NCI-H1092 (cell line): ENCODE measurements around the gene IFI35.
"Not testable (repeated sequence)": the region's sequence is repeated elsewhere in the genome, so short reads cannot be mapped to it uniquely, and the experiment has no call there.

ENCODE experiments used
- DNase-seq: peaks from one replicate; lab custom pipeline; 2025; lab: John Stamatoyannopoulos, UW

IFI35 gene

GRCh38 chr17:43006639-43007551 lies at the start of gene IFI35:
TSS of gene IFI35 (plus strand) at chr17:43006784. CDS start at chr17:43006948, 164 bp downstream.
- no peak for DNase-seq

- DNase-seq: peak; percentile 90
These were observed 42.2 kb upstream of the IFI35 start, which contains the start of gene AARSD1 for GRCh38 chr17:42964161-42964932. TSS of gene AARSD1 (minus strand) at chr17:42964454. CDS start at chr17:42964440, 14 bp downstream.

GRCh38 chr17:42967925-42968324 lies 38.7 kb upstream of the IFI35 start:
- no peak for DNase-seq

GRCh38 chr17:42969001-42969581 lies 37.5 kb upstream of the IFI35 start:
- no peak for DNase-seq

DNA sequence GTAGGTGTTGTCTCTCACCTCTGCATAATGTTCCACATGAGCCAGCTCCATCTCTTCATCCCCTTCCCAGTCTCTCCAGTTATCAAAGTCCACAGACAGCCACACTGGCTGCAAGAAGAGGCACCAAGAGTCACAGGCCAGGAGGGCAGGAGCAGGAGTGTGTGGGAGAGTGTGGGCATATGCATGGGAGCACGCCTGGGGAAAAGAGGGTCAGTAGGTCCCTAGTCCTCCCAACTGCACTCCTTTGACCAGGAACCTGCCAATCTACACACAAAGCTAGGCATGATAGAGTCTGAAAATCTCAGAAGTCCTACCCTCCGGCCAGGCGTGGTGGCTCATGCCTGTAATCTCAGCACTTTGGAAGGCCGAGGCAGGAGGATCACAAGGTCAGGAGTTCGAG lies 35.0 kb upstream of the IFI35 start:
- no peak for DNase-seq

DNA sequence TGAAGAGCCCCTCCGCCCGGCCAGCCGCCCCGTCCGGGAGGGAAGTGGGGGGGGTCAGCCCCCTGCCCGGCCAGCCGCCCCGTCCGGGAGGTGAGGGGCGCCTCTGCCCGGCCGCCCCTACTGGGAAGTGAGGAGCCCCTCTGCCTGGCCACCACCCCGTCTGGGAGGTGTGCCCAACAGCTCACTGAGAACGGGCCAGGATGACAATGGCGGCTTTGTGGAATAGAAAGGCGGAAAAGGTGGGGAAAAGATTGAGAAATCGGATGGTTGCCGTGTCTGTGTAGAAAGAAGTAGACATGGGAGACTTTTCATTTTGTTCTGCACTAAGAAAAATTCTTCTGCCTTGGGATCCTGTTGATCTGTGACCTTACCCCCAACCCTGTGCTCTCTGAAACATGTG lies 33.3 kb upstream of the IFI35 start:
- not testable (repeated sequence) for DNase-seq

- no peak for DNase-seq
These were observed 31.3 kb upstream of the IFI35 start for GRCh38 chr17:42975265-42975664.

GRCh38 chr17:42975701-42976100 lies 30.9 kb upstream of the IFI35 start:
- DNase-seq: not testable (repeated sequence)

- peak; percentile 72 for DNase-seq
These were observed 26.9 kb upstream of the IFI35 start, which contains the start of gene PTGES3L for GRCh38 chr17:42979511-42980273. TSS of gene PTGES3L (minus strand) at chr17:42980080. CDS start at chr17:42980053, 27 bp downstream.

DNA sequence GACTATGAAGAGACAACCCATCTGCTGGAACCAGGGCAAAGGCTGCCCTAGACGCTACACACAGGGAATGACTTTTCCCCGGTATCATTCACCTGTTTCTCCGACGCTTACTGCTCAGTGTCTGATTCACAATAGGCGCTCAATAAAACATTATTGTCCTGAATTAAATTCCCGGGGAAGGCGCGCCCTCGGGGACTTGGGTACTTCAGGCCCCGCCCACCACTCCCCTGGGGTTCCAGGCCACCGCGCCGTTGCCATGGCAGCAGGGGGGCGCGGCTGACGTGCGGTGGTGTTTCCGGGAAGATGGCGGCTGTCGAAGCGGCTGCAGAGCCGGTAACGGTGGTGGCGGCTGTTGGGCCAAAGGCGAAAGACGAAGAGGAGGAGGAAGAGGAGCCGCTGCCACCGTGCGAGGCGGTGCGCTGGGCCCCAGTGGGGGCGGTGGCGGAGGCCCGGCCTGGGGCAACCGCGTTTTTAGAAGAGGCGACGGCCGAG lies 26.3 kb upstream of the IFI35 start, which contains the start of gene RUNDC1:
Gene RUNDC1, plus strand, starts transcription at position 292 of the 492 bp plus-strand sequence. Its CDS starts 12 bp downstream, at position 304.
- peak; percentile 89 for DNase-seq

DNA sequence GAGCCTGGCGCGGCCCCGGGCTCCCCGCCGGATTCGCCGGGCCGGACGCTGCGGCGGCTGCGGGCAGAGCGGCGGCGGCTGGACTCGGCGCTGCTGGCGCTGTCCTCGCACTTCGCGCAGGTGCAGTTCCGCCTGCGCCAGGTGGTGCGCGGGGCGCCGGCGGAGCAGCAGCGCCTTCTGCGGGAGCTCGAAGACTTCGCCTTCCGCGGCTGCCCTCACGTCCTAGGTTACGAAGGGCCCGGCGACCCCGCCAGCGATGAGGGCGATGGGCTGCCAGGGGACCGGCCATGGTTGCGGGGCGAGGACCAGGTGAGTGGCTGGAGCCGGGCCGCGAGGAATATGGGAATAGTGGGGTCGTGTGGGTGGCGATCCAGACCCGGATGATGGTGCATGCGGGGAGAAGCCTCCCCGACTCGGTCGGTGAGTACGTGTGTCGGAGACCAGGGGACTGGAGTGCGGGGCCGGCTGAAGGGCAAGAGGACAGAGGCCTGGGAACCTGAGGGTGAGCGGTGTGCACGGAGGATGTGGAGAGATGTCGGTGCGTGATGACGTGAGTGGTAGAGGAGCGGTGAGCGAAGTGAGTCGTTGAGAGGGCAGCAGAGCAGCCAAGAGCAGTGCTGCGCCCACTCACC lies 25.7 kb upstream of the IFI35 start:
- DNase-seq: peak; percentile 35

GRCh38 chr17:42982266-42982665 lies 24.3 kb upstream of the IFI35 start:
- no peak for DNase-seq

- DNase-seq: no peak
These were observed 21.4 kb upstream of the IFI35 start for GRCh38 chr17:42985225-42985624.

GRCh38 chr17:42989141-42989540 lies 17.4 kb upstream of the IFI35 start:
- no peak for DNase-seq

DNA sequence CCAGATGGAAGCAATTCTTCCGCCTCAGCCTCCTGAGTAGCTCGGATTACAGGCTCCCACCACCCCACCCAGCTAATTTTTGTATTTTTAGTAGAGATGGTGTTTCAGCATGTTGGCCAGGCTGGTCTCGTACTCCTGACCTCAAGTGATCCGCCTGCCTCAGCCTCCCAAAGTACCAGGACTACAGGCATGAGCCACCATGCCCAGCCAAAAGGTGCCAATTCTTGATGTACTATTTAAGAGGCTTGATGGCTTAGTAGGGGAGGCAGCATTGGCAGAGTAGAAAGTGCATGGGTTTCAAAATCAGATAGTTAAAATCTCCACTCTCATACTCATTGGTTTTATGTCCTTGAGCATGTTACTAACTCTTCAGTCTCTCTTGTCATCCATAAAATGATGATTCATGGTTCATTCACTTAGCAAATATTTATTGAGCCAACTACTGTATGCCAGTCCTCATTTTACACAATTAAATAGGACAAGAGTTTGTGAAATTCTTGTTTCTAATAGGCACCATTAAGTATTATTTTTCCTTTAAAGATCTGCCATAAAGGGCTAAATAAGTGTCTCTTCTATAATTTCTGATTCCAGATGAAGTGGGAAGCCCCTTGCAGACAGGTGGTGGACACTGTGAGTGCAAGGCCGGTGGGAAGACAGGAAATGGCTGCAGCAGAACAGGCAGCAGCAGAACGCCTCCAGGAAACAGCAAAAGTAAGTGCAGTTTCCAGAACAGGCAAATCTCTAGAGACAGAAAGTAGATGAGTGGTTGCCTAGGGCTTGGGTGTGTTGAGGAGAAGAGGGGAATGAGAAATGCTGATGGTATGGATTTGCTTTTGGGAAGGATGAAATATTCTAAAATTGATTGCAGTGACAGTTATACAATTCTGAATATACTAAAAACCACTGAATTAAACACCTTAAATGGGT lies 16.6 kb upstream of the IFI35 start:
- DNase-seq: no peak

DNA sequence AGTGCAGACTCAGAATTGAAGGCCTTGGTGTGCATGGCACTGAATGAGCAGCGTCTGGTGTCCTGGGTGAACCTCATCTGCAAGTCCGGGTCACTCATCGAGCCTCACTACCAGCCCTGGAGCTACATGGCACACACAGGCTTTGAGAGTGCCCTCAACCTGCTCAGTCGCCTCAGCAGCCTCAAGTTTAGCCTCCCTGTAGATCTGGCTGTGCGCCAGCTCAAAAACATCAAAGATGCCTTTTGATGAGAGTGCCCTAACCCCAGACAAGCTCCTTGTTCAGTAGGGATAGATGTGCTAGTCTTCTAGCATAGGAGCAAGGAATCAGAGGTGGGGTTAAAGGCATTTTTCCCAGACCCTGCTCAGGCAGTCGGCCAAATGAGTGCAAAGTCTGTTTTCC lies 15.1 kb upstream of the IFI35 start:
- DNase-seq: no peak

DNA sequence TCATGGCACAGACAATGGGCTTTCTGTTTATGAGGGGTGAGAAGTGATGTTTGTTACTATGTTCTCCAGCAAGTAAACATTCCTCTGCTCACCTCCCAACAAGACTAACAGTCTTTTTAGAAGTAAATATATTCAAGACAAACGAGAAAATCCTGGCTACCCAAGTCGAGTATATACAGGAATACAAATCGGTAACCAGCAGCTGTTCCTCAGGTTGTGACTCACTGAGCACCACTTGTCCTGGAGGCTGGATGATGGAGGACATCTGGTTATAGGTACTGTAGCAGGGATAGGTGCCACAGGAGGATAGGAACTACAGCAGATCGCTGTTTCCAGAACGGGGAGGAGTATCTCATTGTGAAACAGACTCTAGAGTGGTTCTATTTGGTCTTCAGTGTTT lies 13.7 kb upstream of the IFI35 start:
- DNase-seq: no peak

DNA sequence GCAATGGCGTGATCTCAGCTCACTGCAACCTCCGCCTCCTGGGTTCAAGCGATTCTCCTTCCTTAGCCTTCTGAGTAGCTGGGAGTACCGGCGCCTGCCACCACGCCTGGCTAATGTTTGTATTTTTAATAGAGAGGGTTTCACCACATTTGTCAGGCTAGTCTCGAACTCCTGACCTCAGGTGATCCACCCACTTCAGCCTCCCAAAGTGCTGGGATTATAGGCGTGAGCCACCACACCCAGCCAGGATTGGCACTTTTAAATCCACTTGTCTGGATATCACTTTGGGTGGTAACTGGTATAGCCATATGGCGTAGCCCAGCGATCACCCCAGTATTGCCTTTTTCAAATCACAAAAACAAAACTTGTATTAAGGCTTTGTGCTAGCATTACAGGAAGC lies 12.7 kb upstream of the IFI35 start:
- DNase-seq: not testable (repeated sequence)

- no peak for DNase-seq
These were observed 9.1 kb upstream of the IFI35 start for GRCh38 chr17:42997390-42997983.
